ENCODE measurements around the gene ZNF512B.
A peak's percentile ranks its signal among the peaks of the same experiment; 100 is the strongest.

The ZNF512B gene

GRCh38 chr20:63945921-63946920 is 23.5 kb downstream of the ZNF512B start:
- no peak for DNase-seq

- DNase-seq = no peak
Observed at GRCh38 chr20:63945031-63945658, 24.6 kb downstream of the ZNF512B start.

- DNase-seq = no peak
Observed at GRCh38 chr20:63944078-63944941, 25.4 kb downstream of the ZNF512B start.

- DNase-seq = no peak
Observed at GRCh38 chr20:63943808-63944077, 26.0 kb downstream of the ZNF512B start.

- no peak for DNase-seq
Observed at GRCh38 chr20:63942969-63943807, 26.5 kb downstream of the ZNF512B start.

- peak; percentile 71 for DNase-seq
Observed at GRCh38 chr20:63942250-63942951, 27.3 kb downstream of the ZNF512B start.

- peak; percentile 91 for DNase-seq
Observed at GRCh38 chr20:63941282-63942081, 28.2 kb downstream of the ZNF512B start.

GRCh38 chr20:63940472-63941266 is 29.1 kb downstream of the ZNF512B start:
- DNase-seq = no peak

- DNase-seq = no peak
Observed at GRCh38 chr20:63940071-63940471, 29.7 kb downstream of the ZNF512B start.

- no peak for DNase-seq
Observed at GRCh38 chr20:63939061-63939935, 30.4 kb downstream of the ZNF512B start.

- no peak for DNase-seq
Observed at GRCh38 chr20:63937596-63937995, 32.1 kb downstream of the ZNF512B start.

GRCh38 chr20:63935447-63935846 is 34.3 kb downstream of the ZNF512B start:
- DNase-seq = no peak

- no peak for DNase-seq
Observed at GRCh38 chr20:63934271-63935068, 35.3 kb downstream of the ZNF512B start.

GRCh38 chr20:63933646-63934045 is 36.1 kb downstream of the ZNF512B start:
- DNase-seq = no peak

GRCh38 chr20:63932606-63933160 is 37.0 kb downstream of the ZNF512B start:
- DNase-seq = no peak

- DNase-seq = no peak
Observed at GRCh38 chr20:63931735-63932134, 38.0 kb downstream of the ZNF512B start.

- no peak for DNase-seq
Observed at GRCh38 chr20:63930971-63931553, 38.7 kb downstream of the ZNF512B start.
